ENCODE data around the gene MED27.

MED27 gene

GRCh38 chr9:132041798-132042197, 37.9 kb downstream of the MED27 start:
- no peak for DNase-seq

- no peak for DNase-seq
These were observed 38.9 kb downstream of the MED27 start for GRCh38 chr9:132040808-132041207.

GRCh38 chr9:132040246-132040645, 39.4 kb downstream of the MED27 start:
- DNase-seq = no peak

- no peak for DNase-seq
These were observed 40.4 kb downstream of the MED27 start for GRCh38 chr9:132039284-132039683.

DNA sequence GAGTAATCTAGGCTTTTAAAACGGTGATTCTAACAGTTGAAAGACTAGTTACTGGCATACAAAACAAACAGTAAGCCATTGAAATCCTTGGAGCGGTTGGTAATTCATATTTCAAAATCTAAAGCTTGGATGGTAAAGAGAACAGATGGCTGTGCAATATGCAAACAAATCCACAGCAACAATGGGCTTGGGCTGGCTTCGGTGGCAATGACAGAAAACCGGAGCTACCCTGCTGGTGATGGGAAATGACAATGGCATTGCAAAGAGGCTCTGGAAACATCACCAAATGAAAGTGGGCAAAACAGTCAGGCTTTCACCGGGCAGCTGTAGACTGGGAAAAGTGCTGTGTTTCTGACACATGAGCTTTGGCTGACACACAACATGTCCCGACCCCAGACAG, 42.2 kb downstream of the MED27 start:
- no peak for DNase-seq

DNA sequence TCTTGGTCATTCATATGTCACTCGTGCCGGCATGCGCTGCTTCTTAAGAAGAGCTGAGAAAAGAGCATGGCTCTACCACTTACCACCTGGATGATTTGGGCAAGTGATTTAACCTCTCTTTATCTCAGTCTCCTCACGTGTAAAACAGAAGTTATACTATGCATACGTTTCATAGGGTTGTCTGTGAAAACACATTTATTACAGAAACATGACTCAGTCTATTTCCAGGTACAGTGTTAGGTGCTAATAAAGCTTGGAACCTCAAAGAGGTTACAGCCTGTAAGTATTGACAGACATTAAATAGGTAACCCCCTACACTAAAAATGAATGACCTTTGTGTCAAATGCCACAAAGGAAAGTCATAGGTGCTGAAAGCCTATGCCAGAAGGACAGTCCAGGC, 43.1 kb downstream of the MED27 start:
- DNase-seq = no peak

- DNase-seq = no peak
These were observed 44.0 kb downstream of the MED27 start for GRCh38 chr9:132035679-132036078.

GRCh38 chr9:132032238-132032950, 47.3 kb downstream of the MED27 start:
- no peak for DNase-seq

DNA sequence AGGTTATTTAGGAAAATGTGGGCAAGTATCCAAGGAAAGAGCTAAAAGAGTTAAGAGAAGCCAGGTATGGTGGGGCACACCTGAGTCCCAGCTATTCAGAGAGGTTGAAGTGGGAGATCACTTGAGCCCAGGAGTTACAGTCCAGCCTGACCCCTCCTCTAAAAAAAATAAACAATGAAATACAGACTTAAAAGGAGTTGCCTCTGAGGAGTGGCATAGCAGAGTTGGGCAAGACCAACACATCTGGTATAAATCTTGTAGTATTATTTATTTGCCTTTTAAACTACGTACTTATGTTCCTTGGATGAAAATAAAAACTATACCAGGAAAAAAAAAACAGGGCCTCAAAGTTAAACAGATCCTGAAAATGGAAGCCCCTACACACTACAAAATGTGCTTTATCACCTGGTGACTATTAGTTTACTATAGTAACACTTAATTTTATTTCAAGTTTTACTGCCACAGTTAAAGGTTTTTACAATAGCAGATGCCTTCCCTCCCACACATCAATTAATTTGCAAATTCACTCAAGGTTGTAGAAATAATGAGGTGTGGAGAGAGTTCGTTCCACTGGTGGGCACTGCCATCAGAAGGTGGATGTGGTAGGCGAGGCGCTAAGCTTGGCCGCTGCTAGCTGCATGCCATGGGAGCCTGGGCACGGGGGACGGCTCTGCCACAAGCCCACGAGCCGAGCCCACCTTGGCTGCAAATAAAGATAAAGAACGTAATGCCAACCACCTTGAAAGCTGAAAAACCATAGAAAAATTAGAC, 48.0 kb downstream of the MED27 start:
- DNase-seq = no peak

GRCh38 chr9:132030626-132031325, 48.9 kb downstream of the MED27 start:
- DNase-seq = no peak

DNA sequence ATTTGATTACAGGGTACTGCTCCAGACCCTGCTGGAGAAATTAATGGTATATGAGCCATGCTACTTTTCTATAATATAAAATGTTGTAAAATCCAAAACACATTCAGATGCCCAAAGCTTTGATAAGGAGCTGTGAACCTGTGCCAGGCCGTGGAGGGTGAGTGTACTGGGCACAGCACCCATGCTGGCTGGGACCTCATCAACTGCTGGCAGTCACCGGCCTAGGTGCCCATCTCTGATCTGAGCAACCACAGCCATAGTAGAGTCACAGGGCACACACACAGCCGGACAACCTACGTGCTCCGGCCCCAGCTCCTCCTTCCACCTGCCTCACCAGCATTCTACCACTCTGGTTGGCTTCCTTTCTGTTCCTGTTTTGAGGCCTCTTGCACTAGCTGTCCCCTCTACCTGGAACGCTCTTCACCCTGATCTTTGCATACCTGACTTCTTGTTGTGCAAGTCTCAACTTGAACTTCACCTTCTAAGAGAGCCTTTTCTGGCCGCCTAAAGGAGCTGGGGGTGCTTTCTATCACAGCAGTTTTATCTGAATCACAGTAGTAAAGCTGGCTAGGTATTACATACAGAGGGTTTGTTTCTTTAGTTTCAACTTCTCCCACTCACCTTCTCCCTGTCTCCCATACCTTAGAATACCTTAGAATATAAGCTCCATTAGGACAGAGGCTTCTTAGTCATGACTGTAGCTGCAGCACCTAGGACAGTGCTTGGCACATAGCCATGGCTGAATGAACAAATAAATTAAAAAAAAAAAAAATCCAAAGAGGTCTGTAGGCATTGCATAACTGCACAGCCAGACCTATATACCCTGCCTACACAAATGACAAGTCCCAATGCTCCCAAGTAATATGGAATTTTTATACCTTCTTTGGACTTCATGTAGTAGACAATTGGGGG, 51.7 kb downstream of the MED27 start:
- DNase-seq = peak; percentile 32

GRCh38 chr9:132026932-132027585, 52.6 kb downstream of the MED27 start:
- DNase-seq = peak; percentile 78

DNA sequence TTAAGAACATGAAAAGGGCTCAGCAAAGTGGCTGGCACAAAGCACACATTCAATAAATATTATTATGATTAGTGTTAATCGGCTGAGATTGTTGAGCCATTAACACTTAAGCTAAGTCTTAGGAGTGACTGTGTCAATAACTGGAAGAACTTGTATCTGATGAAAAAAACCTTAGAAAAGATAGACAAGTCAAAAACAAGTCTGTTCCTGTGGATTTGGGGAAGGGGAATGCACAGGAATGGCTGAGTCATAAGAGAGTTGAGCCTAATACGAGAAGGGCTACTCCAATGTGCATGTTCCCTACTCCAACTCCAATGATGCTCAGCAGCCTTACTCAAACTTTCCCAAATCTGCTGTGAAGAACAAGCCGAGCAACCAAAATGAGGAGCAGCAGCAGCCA, 53.9 kb downstream of the MED27 start:
- no peak for DNase-seq

GRCh38 chr9:132024589-132024988, 55.1 kb downstream of the MED27 start:
- no peak for DNase-seq

GRCh38 chr9:132023419-132024180, 56.1 kb downstream of the MED27 start:
- DNase-seq = peak; percentile 51

DNA sequence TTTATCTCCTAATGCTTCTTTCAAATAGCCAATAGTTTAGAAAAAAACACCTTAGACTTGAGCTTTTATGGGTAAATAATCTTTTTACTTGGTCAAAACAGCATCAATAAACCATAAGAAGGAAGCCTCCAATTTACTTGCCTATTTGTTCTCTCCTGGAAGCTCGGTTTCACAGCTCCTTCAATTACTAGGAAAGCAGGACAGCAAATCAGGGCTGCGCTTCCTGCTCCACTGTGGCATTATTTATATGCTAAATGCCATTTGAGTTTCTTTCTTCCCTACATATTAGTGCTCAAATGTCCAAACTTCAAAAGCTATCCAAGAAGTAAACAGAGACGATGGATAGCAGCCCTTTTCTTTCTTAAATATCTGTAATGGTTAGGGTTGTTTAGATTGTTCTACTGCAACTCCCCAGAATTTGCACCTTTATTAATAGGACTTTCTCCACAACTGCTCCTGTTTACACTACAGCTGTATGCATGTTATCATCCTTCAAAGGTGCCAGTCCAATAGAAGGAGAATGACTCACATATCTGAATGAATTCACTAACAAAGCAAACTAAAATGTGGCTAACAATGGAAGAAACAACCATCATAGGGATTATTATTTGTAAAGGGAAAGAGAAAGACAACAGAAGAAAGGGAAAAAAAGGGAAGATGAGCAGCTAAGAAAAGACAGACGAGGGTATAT, 58.7 kb downstream of the MED27 start:
- no peak for DNase-seq

GRCh38 chr9:132020272-132020671, 59.4 kb downstream of the MED27 start:
- no peak for DNase-seq

DNA sequence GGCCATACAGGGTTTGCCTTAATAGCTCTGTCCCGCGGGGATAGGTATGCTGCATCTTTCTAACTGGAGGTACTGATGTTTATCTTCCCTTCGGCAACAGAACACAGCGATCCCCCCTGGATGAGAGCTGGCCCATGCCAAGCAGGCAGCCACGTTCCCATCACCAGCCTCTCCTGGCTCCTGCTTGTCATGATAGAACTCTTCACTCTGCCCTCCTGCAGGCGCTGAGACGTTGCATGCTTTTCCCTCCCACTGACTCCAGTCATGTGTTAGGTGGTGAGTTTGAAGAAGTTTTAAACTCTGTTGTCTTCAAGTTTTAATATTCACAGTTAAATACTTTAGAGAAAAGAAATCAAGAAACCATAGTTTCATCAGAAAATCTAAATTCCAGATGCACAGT, 60.0 kb downstream of the MED27 start:
- DNase-seq = no peak

GRCh38 chr9:132018957-132019405, 60.7 kb downstream of the MED27 start:
- DNase-seq = peak; percentile 42

DNA sequence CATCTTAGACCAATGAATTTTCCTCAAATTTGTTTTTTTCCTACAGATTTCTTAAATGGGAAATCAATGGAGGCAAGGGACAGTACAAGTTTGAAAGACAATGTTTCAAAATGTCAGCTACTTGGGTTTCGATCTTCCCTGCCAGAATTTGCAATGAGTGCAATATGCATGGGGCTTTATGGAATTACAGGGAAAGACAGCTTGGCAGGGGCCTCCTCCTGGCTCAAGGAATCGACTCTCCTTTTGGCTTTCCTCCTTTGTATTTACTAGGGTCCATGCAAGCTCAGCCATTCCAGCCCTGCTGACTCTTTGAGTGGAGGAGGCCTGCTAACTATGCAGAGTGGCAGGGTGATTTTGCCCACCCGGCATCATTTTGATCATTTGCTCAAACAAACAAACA, 63.2 kb downstream of the MED27 start:
- no peak for DNase-seq

DNA sequence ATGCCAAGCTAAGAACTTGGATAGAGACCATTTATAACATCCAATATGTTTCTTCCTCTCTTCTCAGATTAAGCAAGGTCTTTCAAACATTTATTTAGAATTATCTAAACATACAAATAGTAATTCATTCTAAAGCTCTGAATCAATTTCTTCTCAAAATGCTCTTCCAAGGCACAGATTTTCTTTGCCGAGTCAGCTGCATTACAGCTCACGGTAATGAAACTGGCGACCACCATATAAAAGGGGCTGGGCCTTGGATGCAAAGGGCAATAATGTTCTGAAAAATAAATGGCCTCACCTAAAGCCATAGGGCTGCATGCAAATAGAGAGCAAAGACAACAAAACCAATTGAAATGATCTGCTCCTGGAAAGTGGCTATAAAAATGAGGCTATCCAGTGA, 63.8 kb downstream of the MED27 start:
- no peak for DNase-seq
